Activated CD8-positive, alpha-beta memory T cell treated with anti-CD3 and anti-CD28 coated beads, Interleukin-2, amount 10 ng/mL, durations not matched to agents 7 days and 5 days (primary cell): ENCODE measurements around the gene CAMTA1. TPM values are rescaled to one million over a fixed set of nuclear protein-coding genes. Genes with fewer than 3 reads are reported as not detected.

Experiments
- ATAC-seq: fragments of 150-1000 bp; cut with Tn5 transposase; one replicate; pipeline ENCODE4 v1.10.0; 2021; ENCODE audit warnings: moderate library complexity
- CTCF ChIA-PET: fragments of 350-600 bp; sonication (Branson Sonifier 250); formaldehyde crosslinking; loops from one replicate; lab custom pipeline; 2021; ENCODE audit warnings: antibody characterized with exemption; lab: Charles Lee
- DNase-seq: peaks from one replicate; pipeline ENCODE4 v3.0.0-alpha.2; 2020
- H3K27ac Mint-ChIP-seq: one replicate; pipeline ENCODE4 v1.8.0; 2021; ENCODE audit warnings: mild to moderate bottlenecking, mixed read lengths
- H3K27me3 Mint-ChIP-seq: one replicate; pipeline ENCODE4 v1.8.0; 2021; ENCODE audit warnings: mixed read lengths
- H3K36me3 Mint-ChIP-seq: one replicate; pipeline ENCODE4 v1.8.0; 2021; ENCODE audit warnings: mild to moderate bottlenecking, mixed read lengths
- H3K4me1 Mint-ChIP-seq: one replicate; pipeline ENCODE4 v1.8.0; 2021; ENCODE audit warnings: mixed read lengths
- H3K4me3 Mint-ChIP-seq: one replicate; pipeline ENCODE4 v1.8.0; 2021; ENCODE audit warnings: mild to moderate bottlenecking, moderate library complexity, mixed read lengths
- H3K9me3 Mint-ChIP-seq: one replicate; pipeline ENCODE4 v1.8.0; 2022; ENCODE audit warnings: low read depth, mixed read lengths
- total RNA-seq, 2 experiments: library from RNA; stranded (reverse); gene quantifications; one replicate each; pipeline ENCODE4 v1.2.3, GENCODE V29; 2021

Gene CAMTA1
- total RNA-seq, 2 experiments from 2014 or later = 42.8 to 43.2 TPM

- Mint-ChIP-seq H3K4me1 (no peaks in the 10 kb centered on the region), H3K36me3 (no peaks in the 10 kb centered on the region), H3K9me3 (no peaks in the 10 kb centered on the region), H3K27ac (no peak overlapping the region), H3K27me3 (no peaks in the 10 kb centered on the region), H3K4me3 (no peak overlapping the region)
- ATAC-seq (no peak), DNase-seq (no peak)
- CTCF ChIA-PET = no interaction called here
Observed at GRCh38 chr1:7582460-7582972, 797.3 kb downstream of the CAMTA1 start.

DNA sequence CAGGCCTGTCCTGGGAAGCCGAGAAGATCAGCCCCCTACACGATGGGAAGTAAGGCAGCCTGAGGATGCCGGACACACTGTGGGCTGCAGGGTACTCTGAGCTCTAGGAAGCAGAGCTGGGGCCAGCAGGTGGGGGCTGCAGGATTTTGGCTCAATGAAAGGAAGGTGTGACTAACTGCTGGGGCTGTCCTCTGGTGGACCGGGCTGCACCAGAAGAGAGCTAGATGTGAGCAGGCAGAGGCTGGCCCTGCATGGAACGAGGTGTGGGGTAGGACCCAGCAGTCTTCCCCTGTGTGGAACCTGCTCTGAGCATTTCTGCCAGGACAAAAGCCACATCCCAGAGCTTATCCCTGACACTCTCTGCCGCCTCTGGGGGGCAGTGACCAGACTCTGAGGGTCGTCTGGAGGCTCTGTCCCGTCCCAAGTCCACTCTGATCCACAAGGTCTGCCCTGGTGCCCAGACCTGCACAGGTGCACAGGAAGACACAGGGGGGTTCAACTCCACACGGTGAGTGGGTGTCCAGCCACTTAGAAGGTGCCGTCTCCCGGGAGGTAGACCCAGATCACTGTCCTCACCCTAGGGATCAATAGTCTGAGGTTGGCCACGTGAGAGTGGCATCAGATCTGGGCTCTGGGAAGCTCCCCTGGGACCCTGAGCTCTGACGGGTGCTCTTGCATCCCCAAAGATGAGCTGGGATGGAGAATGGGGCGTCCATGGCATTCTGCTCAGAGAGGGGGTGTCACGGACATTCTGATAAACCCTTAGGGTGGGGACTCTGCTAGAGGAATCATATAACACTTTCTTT lies 798.2 kb downstream of the CAMTA1 start:
- DNase-seq (no peak), ATAC-seq (no peak)
- Mint-ChIP-seq H3K9me3 (no peaks in the 10 kb centered on the region), H3K27ac (no peak overlapping the region), H3K4me1 (no peaks in the 10 kb centered on the region), H3K27me3 (no peaks in the 10 kb centered on the region), H3K36me3 (no peaks in the 10 kb centered on the region), H3K4me3 (no peak overlapping the region)
- CTCF ChIA-PET = no interaction called here

- no peaks in the 10 kb centered on the region for H3K36me3 Mint-ChIP-seq
Observed at GRCh38 chr1:7584157-7584556, 798.9 kb downstream of the CAMTA1 start.

DNA sequence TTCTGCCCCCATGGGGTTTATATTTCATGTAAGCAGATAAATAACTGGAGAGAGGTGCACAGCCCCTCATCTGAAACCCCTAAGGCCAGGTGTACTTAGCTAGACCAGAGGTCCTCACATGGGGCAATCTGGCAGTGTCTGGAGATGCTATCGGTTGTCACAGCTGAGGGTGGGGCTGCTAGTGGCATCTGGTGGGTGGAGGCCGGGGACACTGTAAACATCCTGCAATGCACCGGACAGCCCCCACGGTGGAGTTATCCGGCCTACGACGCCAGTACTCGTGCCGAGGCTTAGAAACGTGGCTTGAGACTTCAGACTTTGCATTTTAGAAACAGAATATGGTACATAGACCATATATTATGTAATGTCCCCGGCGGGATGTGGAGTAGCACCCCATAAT lies 799.4 kb downstream of the CAMTA1 start:
- ATAC-seq = no peak
- no peaks in the 10 kb centered on the region for H3K9me3 Mint-ChIP-seq

More at GRCh38 chr1:7584157-7584556, 798.9 kb downstream of the CAMTA1 start:
- DNase-seq (no peak), ATAC-seq (no peak)
- Mint-ChIP-seq H3K4me1 (no peaks in the 10 kb centered on the region), H3K4me3 (no peak overlapping the region), H3K27ac (no peak overlapping the region), H3K27me3 (no peaks in the 10 kb centered on the region), H3K9me3 (no peaks in the 10 kb centered on the region)
- CTCF ChIA-PET = no interaction called here

GRCh38 chr1:7585216-7585907 lies 800.1 kb downstream of the CAMTA1 start:
- ATAC-seq = no peak
- H3K4me3 Mint-ChIP-seq = no peak overlapping the region
- no peaks in the 10 kb centered on the region for H3K27me3 Mint-ChIP-seq
- no peaks in the 10 kb centered on the region for H3K36me3 Mint-ChIP-seq
- H3K4me1 Mint-ChIP-seq = no peaks in the 10 kb centered on the region
- CTCF ChIA-PET = no interaction called here
- H3K9me3 Mint-ChIP-seq = no peaks in the 10 kb centered on the region
- H3K27ac Mint-ChIP-seq = no peak overlapping the region
- no peak for DNase-seq

More for the DNA sequence above, 799.4 kb downstream of the CAMTA1 start:
- H3K27me3 Mint-ChIP-seq = no peaks in the 10 kb centered on the region
- H3K4me3 Mint-ChIP-seq = no peak overlapping the region
- no peaks in the 10 kb centered on the region for H3K4me1 Mint-ChIP-seq
- CTCF ChIA-PET = no interaction called here
- no peak for DNase-seq
- H3K36me3 Mint-ChIP-seq = no peaks in the 10 kb centered on the region
- no peak overlapping the region for H3K27ac Mint-ChIP-seq

DNA sequence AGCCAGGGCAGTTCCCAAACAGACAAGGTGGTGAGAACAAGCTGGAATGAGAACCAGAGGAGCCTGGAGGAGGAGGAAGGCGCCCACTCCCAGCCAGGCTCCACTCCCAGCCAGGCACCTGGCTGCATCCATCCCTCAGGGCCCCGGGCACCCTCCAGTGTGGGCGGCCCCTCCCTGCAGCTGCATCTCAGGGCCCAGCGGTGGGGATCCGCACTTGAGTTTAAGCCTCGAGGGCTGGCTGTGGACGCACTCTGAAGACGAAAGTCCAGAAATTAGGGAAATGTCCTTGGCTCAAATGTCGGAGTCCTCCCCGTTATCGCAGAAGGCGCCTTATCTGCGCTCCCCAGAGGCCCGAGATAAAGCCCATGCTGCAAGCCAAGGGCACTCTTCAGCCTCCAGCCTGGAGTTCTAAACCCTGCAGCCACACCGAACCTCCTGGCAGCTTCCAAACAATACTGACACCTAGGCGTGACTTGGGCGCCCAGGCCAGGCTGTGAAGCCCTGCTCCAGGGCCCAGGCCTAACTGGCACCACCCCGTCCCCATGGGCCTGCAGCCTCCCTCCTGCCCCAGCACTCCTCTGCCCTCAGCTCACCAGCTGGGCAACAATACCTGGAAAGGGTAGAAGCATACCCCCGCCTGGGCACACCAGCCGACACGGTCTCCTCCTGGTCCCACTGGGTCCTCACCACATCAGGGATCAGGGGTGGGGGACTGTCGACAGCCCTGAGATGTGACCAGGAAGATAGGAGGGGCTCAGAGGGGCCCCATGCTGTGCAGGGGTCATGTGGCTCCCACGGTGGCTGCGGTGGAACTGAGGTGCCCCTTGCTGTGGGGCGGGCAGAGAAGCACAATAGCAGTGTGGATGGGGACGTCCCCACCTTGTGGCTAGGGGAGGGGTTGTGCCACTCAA lies 801.0 kb downstream of the CAMTA1 start:
- Mint-ChIP-seq H3K36me3 (no peaks in the 10 kb centered on the region), H3K27me3 (no peaks in the 10 kb centered on the region), H3K4me3 (no peak overlapping the region), H3K9me3 (no peaks in the 10 kb centered on the region), H3K27ac (no peak overlapping the region), H3K4me1 (no peaks in the 10 kb centered on the region)
- ATAC-seq = no peak
- CTCF ChIA-PET = no interaction called here
- no peak for DNase-seq

GRCh38 chr1:7587108-7587772 lies 802.0 kb downstream of the CAMTA1 start:
- H3K4me1 Mint-ChIP-seq = no peaks in the 10 kb centered on the region
- no peaks in the 10 kb centered on the region for H3K27me3 Mint-ChIP-seq
- DNase-seq = no peak

GRCh38 chr1:7587773-7588456 lies 802.7 kb downstream of the CAMTA1 start:
- Mint-ChIP-seq H3K36me3 (no peaks in the 10 kb centered on the region), H3K9me3 (no peaks in the 10 kb centered on the region), H3K4me1 (no peaks in the 10 kb centered on the region), H3K27ac (no peak overlapping the region), H3K4me3 (no peak overlapping the region), H3K27me3 (no peaks in the 10 kb centered on the region)
- DNase-seq = no peak
- CTCF ChIA-PET = no interaction called here
- no peak for ATAC-seq

More at GRCh38 chr1:7587108-7587772, 802.0 kb downstream of the CAMTA1 start:
- Mint-ChIP-seq H3K9me3 (no peaks in the 10 kb centered on the region), H3K36me3 (no peaks in the 10 kb centered on the region), H3K27ac (no peak overlapping the region), H3K4me3 (no peak overlapping the region)
- CTCF ChIA-PET = no interaction called here
- ATAC-seq = no peak

- ATAC-seq = no peak
- DNase-seq = no peak
- Mint-ChIP-seq H3K4me1 (no peaks in the 10 kb centered on the region), H3K9me3 (no peaks in the 10 kb centered on the region), H3K36me3 (no peaks in the 10 kb centered on the region), H3K27me3 (no peaks in the 10 kb centered on the region), H3K4me3 (no peak overlapping the region), H3K27ac (no peak overlapping the region)
- CTCF ChIA-PET = no interaction called here
Observed at GRCh38 chr1:7588457-7588827, 803.2 kb downstream of the CAMTA1 start.

DNA sequence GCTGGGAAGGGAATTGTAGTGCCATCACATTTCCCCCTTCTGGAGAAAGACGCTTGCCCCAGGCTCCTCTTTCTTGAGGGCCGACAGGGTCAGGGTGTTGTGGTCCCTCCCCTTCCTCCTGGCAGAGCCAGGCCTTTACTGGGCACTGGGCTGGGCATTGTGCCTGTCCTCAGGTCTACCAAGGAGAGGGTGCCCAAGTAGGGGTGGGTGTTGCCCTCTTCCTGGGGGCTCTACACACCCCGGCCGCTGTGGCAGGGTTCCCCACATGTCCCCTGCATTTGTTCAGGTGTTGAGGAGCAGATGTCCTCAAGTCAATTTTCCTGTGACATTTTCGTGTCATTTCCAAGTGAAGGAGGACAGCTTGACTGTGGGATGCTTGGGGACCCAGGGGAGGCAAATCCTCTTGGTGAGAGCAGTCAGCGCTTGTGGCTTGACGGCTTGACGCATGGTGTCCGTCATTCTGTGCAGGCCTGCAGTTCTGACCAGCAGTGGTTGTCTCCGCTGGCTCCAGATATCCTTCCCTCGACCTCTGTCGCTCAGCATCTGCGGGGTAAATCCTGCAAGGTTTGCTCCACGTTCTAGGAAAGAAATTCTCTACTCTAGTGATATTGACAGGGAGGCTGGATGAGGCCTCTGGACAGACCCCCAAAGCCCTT lies 804.0 kb downstream of the CAMTA1 start:
- H3K27ac Mint-ChIP-seq = no peak overlapping the region
- H3K9me3 Mint-ChIP-seq = no peaks in the 10 kb centered on the region
- H3K4me3 Mint-ChIP-seq = no peak overlapping the region
- no peaks in the 10 kb centered on the region for H3K27me3 Mint-ChIP-seq
- H3K4me1 Mint-ChIP-seq = no peaks in the 10 kb centered on the region
- DNase-seq = no peak
- CTCF ChIA-PET = no interaction called here
- no peak for ATAC-seq
- no peaks in the 10 kb centered on the region for H3K36me3 Mint-ChIP-seq

DNA sequence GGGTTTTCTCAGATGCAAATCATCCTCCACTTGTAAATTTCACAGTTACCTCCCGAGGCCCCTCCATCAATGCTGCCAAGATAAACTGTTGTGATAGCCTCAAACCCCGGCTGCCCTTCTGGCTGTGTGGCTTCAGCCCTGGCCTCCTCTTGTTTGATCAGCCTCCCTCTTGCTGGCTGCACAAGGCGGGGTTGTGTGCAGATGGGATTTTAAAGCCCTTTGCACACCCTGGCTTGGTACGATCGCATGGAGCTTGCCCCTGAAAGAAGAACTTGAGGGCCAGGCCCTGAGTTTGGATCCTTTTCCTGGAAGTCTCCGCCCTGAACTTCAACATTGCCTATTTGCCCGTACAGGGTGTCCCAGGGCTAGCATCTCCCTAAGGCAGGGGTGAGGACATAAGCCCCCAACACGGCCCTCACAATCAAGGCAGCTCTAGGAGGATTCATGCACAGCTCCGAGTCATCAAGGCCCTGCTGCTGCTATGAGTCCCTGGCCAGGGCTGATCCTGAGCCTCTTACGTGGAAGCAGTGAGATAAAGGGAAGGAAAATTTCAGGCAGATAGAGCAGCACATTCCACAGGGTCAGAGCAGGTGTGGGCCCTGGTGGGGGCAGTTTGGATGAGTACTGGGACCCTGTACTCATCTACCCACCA lies 804.6 kb downstream of the CAMTA1 start:
- DNase-seq (no peak), ATAC-seq (no peak)
- Mint-ChIP-seq H3K36me3 (no peaks in the 10 kb centered on the region), H3K4me1 (no peaks in the 10 kb centered on the region), H3K27me3 (no peaks in the 10 kb centered on the region), H3K9me3 (no peaks in the 10 kb centered on the region), H3K27ac (no peak overlapping the region), H3K4me3 (no peak overlapping the region)
- CTCF ChIA-PET = no interaction called here

GRCh38 chr1:7590426-7590790 lies 805.2 kb downstream of the CAMTA1 start:
- no peak overlapping the region for H3K4me3 Mint-ChIP-seq
- ATAC-seq (no peak), DNase-seq (no peak)
- CTCF ChIA-PET = no interaction called here
- no peaks in the 10 kb centered on the region for H3K9me3 Mint-ChIP-seq
- H3K27me3 Mint-ChIP-seq = no peaks in the 10 kb centered on the region
- no peaks in the 10 kb centered on the region for H3K36me3 Mint-ChIP-seq
- no peaks in the 10 kb centered on the region for H3K4me1 Mint-ChIP-seq
- no peak overlapping the region for H3K27ac Mint-ChIP-seq
